IMR-90 (cell line): ENCODE measurements around the gene ZNF207. TPM values are rescaled to one million over a fixed set of nuclear protein-coding genes. Genes with fewer than 3 reads are reported as not detected.

Experiments used
- ATAC-seq: fragments of 200-7000 bp; cut with Tn5 transposase; 2 replicates; pipeline ENCODE4 v1.9.1; 2020; ENCODE audit warnings: low read depth, mild to moderate bottlenecking, moderate library complexity
- BruUV-seq: library from RNA; stranded (reverse); fragments of 400-500 nt; replicated peaks from 2 replicates; lab custom pipeline; 2021; lab: Mats Ljungman, UMichigan
- CTCF ChIA-PET: fragments of 300-600 bp; formaldehyde crosslinking; extraction: SDS; loops from one replicate; lab custom pipeline; 2021; ENCODE audit warnings: antibody characterized with exemption; lab: Yijun Ruan, JAX
- POLR2A ChIA-PET: fragments of 300-600 bp; sonication (Branson Sonifier 250); formaldehyde crosslinking; loops from one replicate; lab custom pipeline; 2022; ENCODE audit warnings: antibody characterized with exemption; ENCODE audit not compliant: unreplicated experiment; lab: Charles Lee
- DNase-seq: peaks from one replicate; pipeline ENCODE4 v3.0.0; 2013
- H2AFZ ChIP-seq: replicated peaks from 2 replicates; pipeline ENCODE3; 2013; ENCODE audit warnings: low read length, mild to moderate bottlenecking; ENCODE audit not compliant: poor library complexity
- H2AK5ac ChIP-seq: 2 replicates; pipeline ENCODE4 v1.6.1; 2013; ENCODE audit warnings: low read depth, low read length, inconsistent platforms
- H2AK9ac ChIP-seq: replicated peaks from 2 replicates; pipeline ENCODE3; 2013; ENCODE audit warnings: mild to moderate bottlenecking, low read depth, low read length, moderate library complexity; ENCODE audit not compliant: poor library complexity
- H2BK120ac ChIP-seq: 2 replicates; pipeline ENCODE4 v1.6.1; 2013; ENCODE audit warnings: low read depth, low read length, inconsistent platforms
- H2BK15ac ChIP-seq: 3 replicates; pipeline ENCODE4 v1.6.1; 2013; ENCODE audit warnings: low read depth, low read length, inconsistent platforms
- H2BK20ac ChIP-seq: 2 replicates; pipeline ENCODE4 v1.6.1; 2013; ENCODE audit warnings: low read depth, mild to moderate bottlenecking, inconsistent platforms, low read length, moderate library complexity
- H2BK5ac ChIP-seq: 2 replicates; pipeline ENCODE4 v1.6.1; 2013; ENCODE audit warnings: mild to moderate bottlenecking, low read depth, low read length, inconsistent platforms; ENCODE audit not compliant: poor library complexity, severe bottlenecking
- H3K14ac ChIP-seq: replicated peaks from 2 replicates; pipeline ENCODE4 v1.6.1; 2013; ENCODE audit warnings: low read depth, low read length, inconsistent platforms
- H3K18ac ChIP-seq: 2 replicates; pipeline ENCODE4 v1.6.1; 2013; ENCODE audit warnings: low read depth, low read length, control low read depth
- H3K23ac ChIP-seq: 2 replicates; pipeline ENCODE4 v1.6.1; 2013; ENCODE audit warnings: low read depth, low read length, inconsistent platforms
- H3K27ac ChIP-seq: 2 replicates; pipeline ENCODE4 v1.5.1; 2013; ENCODE audit warnings: mild to moderate bottlenecking, control low read depth, low read length; ENCODE audit not compliant: insufficient read depth
- H3K27me3 ChIP-seq: 2 replicates; pipeline ENCODE4 v1.6.1; 2013; ENCODE audit warnings: low read length; ENCODE audit not compliant: control insufficient read depth, insufficient read depth
- H3K36me3 ChIP-seq: 2 replicates; pipeline ENCODE4 v1.6.1; 2013; ENCODE audit warnings: low read length, mixed read lengths; ENCODE audit not compliant: control insufficient read depth, insufficient read depth
- H3K4ac ChIP-seq: 2 replicates; pipeline ENCODE4 v1.6.1; 2013; ENCODE audit warnings: low read depth, low read length, inconsistent platforms
- H3K4me1 ChIP-seq: 2 replicates; pipeline ENCODE4 v1.6.1; 2013; ENCODE audit warnings: low read length, mixed read lengths; ENCODE audit not compliant: control insufficient read depth, insufficient read depth
- H3K4me2 ChIP-seq: 2 replicates; pipeline ENCODE4 v1.6.1; 2013; ENCODE audit warnings: low read depth, mild to moderate bottlenecking, control low read depth, low read length, moderate library complexity
- H3K4me3 ChIP-seq: 2 replicates; pipeline ENCODE4 v1.5.1; 2013; ENCODE audit warnings: low read depth, mild to moderate bottlenecking, control low read depth, low read length, moderate library complexity; ENCODE audit not compliant: insufficient read depth
- H3K56ac ChIP-seq: 2 replicates; pipeline ENCODE4 v1.6.1; 2013; ENCODE audit warnings: low read length, inconsistent platforms; ENCODE audit not compliant: insufficient read depth; ENCODE audit errors: extremely low read depth
- H3K79me1 ChIP-seq, 2 experiments: 2 replicates each; pipeline ENCODE4 v1.6.1; 2013; ENCODE audit warnings: low read length in 2 of 2, inconsistent platforms in 1 of 2, low read depth in 1 of 2
- H3K9ac ChIP-seq: 2 replicates; pipeline ENCODE4 v1.6.1; 2013; ENCODE audit warnings: low read depth, low read length, control low read depth
- H3K9me1 ChIP-seq: 2 replicates; pipeline ENCODE4 v1.6.1; 2013; ENCODE audit warnings: low read length, inconsistent platforms; ENCODE audit not compliant: insufficient read depth
- H3K9me3 ChIP-seq: 2 replicates; pipeline ENCODE4 v1.6.1; 2013; ENCODE audit warnings: low read length; ENCODE audit not compliant: control insufficient read depth, insufficient read depth
- H4K20me1 ChIP-seq: 2 replicates; pipeline ENCODE4 v1.6.1; 2013; ENCODE audit warnings: low read length, inconsistent platforms; ENCODE audit not compliant: insufficient read depth
- H4K5ac ChIP-seq: 2 replicates; pipeline ENCODE4 v1.6.1; 2013; ENCODE audit warnings: mild to moderate bottlenecking, low read depth, low read length, control low read depth
- H4K8ac ChIP-seq, 2 experiments: 2 replicates each; pipeline ENCODE4 v1.6.1; 2013; ENCODE audit warnings: low read depth in 2 of 2, low read length in 2 of 2, control low read depth in 1 of 2, inconsistent platforms in 1 of 2
- H4K91ac ChIP-seq: 2 replicates; pipeline ENCODE4 v1.6.1; 2013; ENCODE audit warnings: low read depth, low read length, inconsistent platforms; ENCODE audit not compliant: insufficient read depth
- BHLHE40 ChIP-seq: fragments of 150-350 bp; IDR thresholded peaks from 2 replicates; pipeline ENCODE4 v1.6.1; 2016; ENCODE audit warnings: mild to moderate bottlenecking, low read depth, low read length
- FOS ChIP-seq: fragments of 150-350 bp; IDR thresholded peaks from 2 replicates; pipeline ENCODE4 v1.6.1; 2016; ENCODE audit warnings: low read depth, low read length
- MXI1 ChIP-seq: IDR thresholded peaks from 2 replicates; pipeline ENCODE4 v1.6.1; 2012; ENCODE audit warnings: low read depth, mild to moderate bottlenecking, low read length, moderate library complexity, borderline replicate concordance
- RAD21 ChIP-seq: IDR thresholded peaks from 2 replicates; pipeline ENCODE4 v1.6.1; 2012; ENCODE audit warnings: low read length, improper control_type of control experiment
- SMC3 ChIP-seq: fragments of 150-350 bp; IDR thresholded peaks from 2 replicates; pipeline ENCODE4 v1.6.1; 2016; ENCODE audit warnings: low read depth, mild to moderate bottlenecking, antibody characterized with exemption, low read length, moderate library complexity
- WGBS, 2 experiments: methylation state at CpG; one replicate each; pipeline versions ENCODE4 v1.1.5 to v1.1.7; 2013; ENCODE audit warnings: missing lambda C conversion rate in 2 of 2; ENCODE audit not compliant: insufficient read length in 1 of 2; ENCODE audit errors: extremely low coverage in 2 of 2; 5-methylcytosine and 5-hydroxymethylcytosine counted together
- dilution Hi-C: fragments of 300-500 bp; cut with HindIII; formaldehyde crosslinking; loops from one replicate; pipeline ENCODE4 v1.14.3; 2018; ENCODE audit warnings: low sequenced_read_pairs; ENCODE audit not compliant: unreplicated experiment
- in situ Hi-C: fragments of 300-500 bp; cut with MboI; formaldehyde crosslinking; loops from 3 replicates; pipeline ENCODE4 v1.14.3; 2019; ENCODE audit warnings: low sequenced_read_pairs, inconsistent platforms, mixed read lengths
- intact Hi-C: fragments of 100-400 bp; cut with micrococcal nuclease; formaldehyde crosslinking; loops from 2 replicates; pipeline ENCODE4 v1.10.0; 2022
- polyA plus RNA-seq, 3 experiments: library from polyadenylated mRNA; depleted of rRNA; stranded (reverse); fragments of >200 nt; gene quantifications; 2 replicates each; pipeline ENCODE4 v1.2.3, GENCODE V29; 2012; ENCODE audit warnings: low replicate concordance in 1 of 3
- total RNA-seq: library from RNA; depleted of rRNA; stranded (reverse); fragments of >200 nt; gene quantifications from 2 replicates; pipeline ENCODE4 v1.2.3, GENCODE V29; 2012
- TF ChIP-seq, protein P1 (sequence below): conservative IDR thresholded peaks from 2 replicates; pipeline ENCODE4 v1.5.1; 2012; ENCODE audit warnings: mild to moderate bottlenecking, low read depth, low read length, improper control_type of control experiment
- TF ChIP-seq, protein P2 (sequence below): fragments of 150-350 bp; IDR thresholded peaks from 2 replicates; pipeline ENCODE4 v1.6.1; 2017; ENCODE audit warnings: mild to moderate bottlenecking, antibody characterized with exemption, low read length, low read depth

The ZNF207 gene
- total and polyA plus RNA-seq, 2 of the 4 experiments (the other 2 are of a cell fraction), result 199 to 207 TPM

DNA sequence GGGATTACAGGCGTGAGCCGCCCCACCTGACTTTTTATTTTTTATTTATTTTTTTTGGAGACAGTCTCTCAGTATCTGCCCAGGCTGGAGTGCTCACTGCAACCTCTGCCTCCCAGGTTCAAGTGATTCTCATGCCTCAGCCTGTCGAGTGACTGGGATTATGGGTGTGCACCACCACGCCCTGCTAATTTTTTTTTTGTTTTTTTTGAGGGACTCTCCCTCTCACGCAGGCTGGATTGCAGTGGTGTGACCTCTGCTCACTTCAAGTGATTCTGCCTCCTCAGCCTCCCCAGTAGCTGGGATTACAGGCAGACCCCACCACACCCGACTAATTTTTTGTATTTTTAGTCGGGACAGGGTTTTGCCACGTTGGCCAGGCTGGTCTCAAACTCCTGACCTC is 7.7 kb downstream of the ZNF207 start:
- H3K9me1 ChIP-seq, result peaks cover 12% of the 10 kb centered on the region; the same call in 1 of the 2 replicates
- no peaks in the 10 kb centered on the region for H3K27me3 ChIP-seq
- ATAC-seq (no peak), DNase-seq (no peak)
- H2BK120ac ChIP-seq, result no peak overlapping the region
- no peak overlapping the region for H2BK20ac ChIP-seq
- H2AK5ac ChIP-seq, result no peak overlapping the region
- H3K9ac ChIP-seq, result no peak overlapping the region
- TF ChIP-seq SMC3 (no peak), FOS (no peak), RAD21 (no peak), BHLHE40 (no peak), MXI1 (no peak)
- TF ChIP-seq, protein P1, sequence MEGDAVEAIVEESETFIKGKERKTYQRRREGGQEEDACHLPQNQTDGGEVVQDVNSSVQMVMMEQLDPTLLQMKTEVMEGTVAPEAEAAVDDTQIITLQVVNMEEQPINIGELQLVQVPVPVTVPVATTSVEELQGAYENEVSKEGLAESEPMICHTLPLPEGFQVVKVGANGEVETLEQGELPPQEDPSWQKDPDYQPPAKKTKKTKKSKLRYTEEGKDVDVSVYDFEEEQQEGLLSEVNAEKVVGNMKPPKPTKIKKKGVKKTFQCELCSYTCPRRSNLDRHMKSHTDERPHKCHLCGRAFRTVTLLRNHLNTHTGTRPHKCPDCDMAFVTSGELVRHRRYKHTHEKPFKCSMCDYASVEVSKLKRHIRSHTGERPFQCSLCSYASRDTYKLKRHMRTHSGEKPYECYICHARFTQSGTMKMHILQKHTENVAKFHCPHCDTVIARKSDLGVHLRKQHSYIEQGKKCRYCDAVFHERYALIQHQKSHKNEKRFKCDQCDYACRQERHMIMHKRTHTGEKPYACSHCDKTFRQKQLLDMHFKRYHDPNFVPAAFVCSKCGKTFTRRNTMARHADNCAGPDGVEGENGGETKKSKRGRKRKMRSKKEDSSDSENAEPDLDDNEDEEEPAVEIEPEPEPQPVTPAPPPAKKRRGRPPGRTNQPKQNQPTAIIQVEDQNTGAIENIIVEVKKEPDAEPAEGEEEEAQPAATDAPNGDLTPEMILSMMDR, result no peak
- TF ChIP-seq, protein P2, sequence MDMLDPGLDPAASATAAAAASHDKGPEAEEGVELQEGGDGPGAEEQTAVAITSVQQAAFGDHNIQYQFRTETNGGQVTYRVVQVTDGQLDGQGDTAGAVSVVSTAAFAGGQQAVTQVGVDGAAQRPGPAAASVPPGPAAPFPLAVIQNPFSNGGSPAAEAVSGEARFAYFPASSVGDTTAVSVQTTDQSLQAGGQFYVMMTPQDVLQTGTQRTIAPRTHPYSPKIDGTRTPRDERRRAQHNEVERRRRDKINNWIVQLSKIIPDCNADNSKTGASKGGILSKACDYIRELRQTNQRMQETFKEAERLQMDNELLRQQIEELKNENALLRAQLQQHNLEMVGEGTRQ, result no peak
- no peak overlapping the region for H4K91ac ChIP-seq
- 100% methylated on average over 3 of the region's 8 CpGs; no CpG with 5 or more reads in 1 of the 2 experiments for WGBS, 2 experiments
- dilution Hi-C loops (no loop called here), intact Hi-C loops (no loop called here), in situ Hi-C loops (no loop called here)
- H2AFZ ChIP-seq, result no peak overlapping the region
- H4K5ac ChIP-seq, result no peak overlapping the region
- no peak overlapping the region for H3K14ac ChIP-seq
- H3K23ac ChIP-seq, result no peak overlapping the region
- no TSS peak for BruUV-seq
- H3K4me2 ChIP-seq, result no peak overlapping the region; the same call in 1 of the 2 replicates
- H3K4me3 ChIP-seq, result no peak overlapping the region
- H3K79me1 ChIP-seq, result peaks cover 10 to 57% of the 10 kb centered on the region in 2 experiments
- no peak overlapping the region for H3K18ac ChIP-seq
- H3K36me3 ChIP-seq, result peaks cover 55% of the 10 kb centered on the region
- no peak overlapping the region for H3K56ac ChIP-seq
- peaks cover 83% of the 10 kb centered on the region for H4K20me1 ChIP-seq
- H3K4me1 ChIP-seq, result peaks cover 5% of the 10 kb centered on the region
- no peaks in the 10 kb centered on the region for H3K9me3 ChIP-seq
- H2BK15ac ChIP-seq, result no peak overlapping the region
- H2AK9ac ChIP-seq, result no peak overlapping the region
- H3K27ac ChIP-seq, result no peak overlapping the region
- POLR2A ChIA-PET, result no interaction called here
- no peak overlapping the region for H4K8ac ChIP-seq
- no peak overlapping the region for H2BK5ac ChIP-seq
- CTCF ChIA-PET, result interaction anchor here (0.6 kb wide), 1 partner anchor 434 kb away, joined by 4 read pairs; no protein-coding TSS in a partner anchor
- H3K4ac ChIP-seq, result no peak overlapping the region
